Testis (tissue), 3 donors: Measurements from ENCODE around the gene SLC25A25. TPM values are rescaled to one million over a fixed set of nuclear protein-coding genes. Genes with fewer than 3 reads are reported as not detected.

ENCODE experiments used
- DNase-seq: peaks from one replicate; pipeline ENCODE4 v3.0.0-alpha.2; 2019
- H3K27ac ChIP-seq, 2 donors: fragments of 200-600 bp; sonication (generic); one replicate each; pipeline ENCODE4 v1.5.1; 2019
- H3K27me3 ChIP-seq: fragments of 200-600 bp; sonication (generic); one replicate; pipeline ENCODE4 v1.5.1; 2019
- H3K36me3 ChIP-seq: fragments of 200-600 bp; sonication (generic); one replicate; pipeline ENCODE4 v1.5.1; 2017; ENCODE audit warnings: low read depth; ENCODE audit errors: missing control alignments
- H3K4me1 ChIP-seq: fragments of 200-600 bp; sonication (generic); one replicate; pipeline ENCODE4 v1.5.1; 2019
- H3K4me3 ChIP-seq, 2 donors: fragments of 200-600 bp; sonication (generic); one replicate each; pipeline ENCODE4 v1.5.1; 2017 to 2019
- H3K9me3 ChIP-seq: fragments of 200-600 bp; sonication (generic); one replicate; pipeline ENCODE4 v1.5.1; 2017
- POLR2A ChIP-seq: fragments of 450-650 bp; IDR thresholded peaks from one replicate; pipeline ENCODE4 v1.6.1; 2017; ENCODE audit warnings: antibody characterized with exemption, mild to moderate bottlenecking, moderate library complexity
- WGBS, 2 donors: methylation state at CpG; one replicate each; pipeline ENCODE4 v1.1.5; 2018; 5-methylcytosine and 5-hydroxymethylcytosine counted together
- intact Hi-C: fragments of 100-400 bp; cut with DNase I; formaldehyde crosslinking; loops from one replicate; pipeline ENCODE4 v1.15.1; 2023; ENCODE audit warnings: low total_unique reads
- polyA plus RNA-seq: library from polyadenylated mRNA; stranded (reverse); fragments of 350-450 nt; fragmentation: Illumina TruSeq; extraction: RNeasy Lipid Tissue Mini Kit (QIAGEN cat#74804); gene quantifications from one replicate; pipeline ENCODE4 v1.2.3, GENCODE V29; 2014; ENCODE audit warnings: low read depth, low replicate concordance; ENCODE audit not compliant: insufficient read depth
- total RNA-seq, 2 donors: library from RNA; depleted of rRNA; stranded (reverse); fragments of >200 nt; gene quantifications; one replicate each; pipeline ENCODE4 v1.2.3, GENCODE V29; 2016
- TF ChIP-seq, protein P1 (sequence below), 3 experiments: fragments of 450-650 bp in 2 of 3; fragments of 200-600 bp in 1 of 3; sonication (generic) in 1 of 3; IDR thresholded peaks; one replicate each; pipeline ENCODE4 v1.5.1; 2016 to 2019; ENCODE audit warnings: antibody characterized with exemption in 3 of 3, mild to moderate bottlenecking in 2 of 3, moderate library complexity in 1 of 3

The SLC25A25 gene
- total and polyA plus RNA-seq, 3 donors from 2014 or later: 15.0 to 21.1 (median 19.1) TPM

DNA sequence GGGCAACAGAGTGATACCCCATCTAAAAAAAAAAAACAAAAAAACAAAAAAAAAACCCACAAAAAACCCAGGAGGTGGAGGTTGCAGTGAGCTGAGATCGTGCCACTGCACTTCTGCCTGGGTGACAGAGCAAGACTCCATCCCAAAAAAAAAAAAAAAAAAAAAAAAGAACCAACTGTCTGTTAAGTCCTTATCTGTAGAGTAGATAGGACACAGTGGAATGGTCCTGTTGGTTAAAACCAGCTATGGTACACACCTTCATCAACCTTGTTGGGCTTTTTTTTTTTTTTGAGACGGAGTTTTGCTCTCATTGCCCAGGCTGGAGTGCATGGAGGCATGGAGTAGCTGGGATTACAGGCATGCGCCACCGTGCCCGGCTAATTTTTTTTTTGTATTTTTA, 12.2 kb downstream of the SLC25A25 start:
- Histone ChIP-seq H3K27ac (no peak overlapping the region), H3K4me1 (peaks cover 37% of the 10 kb centered on the region), H3K9me3 (no peaks in the 10 kb centered on the region), H3K4me3 (no peak overlapping the region), H3K36me3 (no peaks in the 10 kb centered on the region), H3K27me3 (no peaks in the 10 kb centered on the region)
- 92 to 95% methylated on average over 5 of the region's 5 CpGs for WGBS, 2 donors
- no peak for TF ChIP-seq POLR2A
- TF ChIP-seq, protein P1, sequence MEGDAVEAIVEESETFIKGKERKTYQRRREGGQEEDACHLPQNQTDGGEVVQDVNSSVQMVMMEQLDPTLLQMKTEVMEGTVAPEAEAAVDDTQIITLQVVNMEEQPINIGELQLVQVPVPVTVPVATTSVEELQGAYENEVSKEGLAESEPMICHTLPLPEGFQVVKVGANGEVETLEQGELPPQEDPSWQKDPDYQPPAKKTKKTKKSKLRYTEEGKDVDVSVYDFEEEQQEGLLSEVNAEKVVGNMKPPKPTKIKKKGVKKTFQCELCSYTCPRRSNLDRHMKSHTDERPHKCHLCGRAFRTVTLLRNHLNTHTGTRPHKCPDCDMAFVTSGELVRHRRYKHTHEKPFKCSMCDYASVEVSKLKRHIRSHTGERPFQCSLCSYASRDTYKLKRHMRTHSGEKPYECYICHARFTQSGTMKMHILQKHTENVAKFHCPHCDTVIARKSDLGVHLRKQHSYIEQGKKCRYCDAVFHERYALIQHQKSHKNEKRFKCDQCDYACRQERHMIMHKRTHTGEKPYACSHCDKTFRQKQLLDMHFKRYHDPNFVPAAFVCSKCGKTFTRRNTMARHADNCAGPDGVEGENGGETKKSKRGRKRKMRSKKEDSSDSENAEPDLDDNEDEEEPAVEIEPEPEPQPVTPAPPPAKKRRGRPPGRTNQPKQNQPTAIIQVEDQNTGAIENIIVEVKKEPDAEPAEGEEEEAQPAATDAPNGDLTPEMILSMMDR (IDR thresholded peaks at IDR 0.05): no peak
- intact Hi-C loops: no loop called here
- DNase-seq: no peak

DNA sequence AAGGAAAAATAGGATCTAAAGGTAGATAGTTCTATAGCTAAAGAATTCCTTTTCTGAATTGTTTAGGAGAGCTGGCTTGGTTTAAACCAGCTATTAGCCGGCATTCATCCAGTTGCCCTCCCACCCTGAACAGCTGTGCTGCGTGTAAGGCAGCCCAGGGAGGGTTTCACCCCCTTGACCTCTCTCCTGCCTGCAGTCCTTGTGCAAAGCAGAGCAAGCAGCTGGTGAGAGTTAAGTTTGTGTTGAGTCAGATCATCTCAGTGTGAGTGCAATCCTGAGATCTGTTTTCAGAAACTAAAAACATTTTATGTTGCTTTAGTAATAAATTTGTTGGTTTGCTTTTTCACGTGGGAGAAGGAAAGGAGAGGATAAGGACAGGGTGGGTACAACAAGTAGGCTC, 13.0 kb downstream of the SLC25A25 start:
- Histone ChIP-seq H3K4me3 (no peak overlapping the region), H3K36me3 (no peaks in the 10 kb centered on the region), H3K27me3 (no peaks in the 10 kb centered on the region), H3K4me1 (peaks cover 37% of the 10 kb centered on the region), H3K27ac (peak overlapping the region; percentile 31 to 40), H3K9me3 (no peaks in the 10 kb centered on the region)
- WGBS, 2 donors: 25 to 51% methylated on average over 3 of the region's 3 CpGs
- DNase-seq: peak; percentile 74
- intact Hi-C loops: no loop called here
- TF ChIP-seq, protein P1 (IDR thresholded peaks at IDR 0.05): no peak
- no peak for TF ChIP-seq POLR2A

DNA sequence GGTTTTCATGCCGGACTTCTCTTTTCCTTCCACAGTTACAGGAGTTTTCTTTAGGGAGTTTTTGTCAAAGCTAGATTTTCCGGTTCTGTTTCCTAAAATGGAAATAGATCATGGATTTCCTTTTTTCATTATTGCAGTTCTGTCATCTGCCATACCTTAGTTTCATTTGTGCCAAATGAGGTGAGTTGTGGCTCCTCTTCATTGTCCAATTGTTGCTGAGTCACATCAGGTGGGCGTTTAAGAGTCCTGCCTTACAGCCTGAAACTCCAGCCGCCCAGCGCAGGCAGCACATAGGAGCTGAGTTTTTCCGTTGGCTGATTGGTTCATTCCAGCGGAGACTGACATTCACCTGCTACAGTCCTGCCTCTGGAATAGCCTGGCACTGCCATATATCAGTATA, 14.1 kb downstream of the SLC25A25 start:
- Histone ChIP-seq H3K36me3 (no peaks in the 10 kb centered on the region), H3K9me3 (no peaks in the 10 kb centered on the region), H3K4me3 (no peak overlapping the region), H3K27me3 (no peaks in the 10 kb centered on the region), H3K27ac (peak overlapping the region; percentile 1 to 40), H3K4me1 (peaks cover 37% of the 10 kb centered on the region)
- TF ChIP-seq, protein P1 (IDR thresholded peaks at IDR 0.05): no peak
- no peak for TF ChIP-seq POLR2A
- WGBS, 2 donors: 41 to 42% methylated on average over 7 of the region's 7 CpGs
- intact Hi-C loops: no loop called here
- no peak for DNase-seq

DNA sequence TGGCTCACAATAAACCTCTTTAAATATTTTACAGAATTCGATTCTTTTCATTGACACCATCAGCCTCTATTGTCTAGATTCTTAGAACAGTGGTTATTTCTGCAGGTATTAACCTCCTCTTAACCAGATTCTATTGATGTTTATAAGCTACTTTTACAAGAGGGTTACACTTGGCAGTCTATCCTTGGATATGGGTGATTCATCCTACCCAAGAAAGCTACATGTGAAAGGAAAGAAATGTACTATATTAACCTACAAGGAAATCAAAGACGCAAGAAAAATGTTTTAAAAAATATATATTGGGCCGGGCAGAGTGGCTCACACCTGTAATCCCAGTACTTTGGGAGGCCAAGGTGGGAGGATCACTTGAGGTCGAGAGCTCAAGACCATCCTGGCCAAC, 16.7 kb downstream of the SLC25A25 start:
- TF ChIP-seq POLR2A: no peak
- TF ChIP-seq, protein P1 (IDR thresholded peaks at IDR 0.05): no peak
- WGBS, 2 donors: 86% methylated on average over 4 of the region's 4 CpGs
- Histone ChIP-seq H3K9me3 (no peaks in the 10 kb centered on the region), H3K27ac (no peak overlapping the region), H3K4me1 (peaks cover 30% of the 10 kb centered on the region), H3K4me3 (no peak overlapping the region), H3K36me3 (no peaks in the 10 kb centered on the region), H3K27me3 (no peaks in the 10 kb centered on the region)
- DNase-seq: no peak
- intact Hi-C loops: no loop called here

DNA sequence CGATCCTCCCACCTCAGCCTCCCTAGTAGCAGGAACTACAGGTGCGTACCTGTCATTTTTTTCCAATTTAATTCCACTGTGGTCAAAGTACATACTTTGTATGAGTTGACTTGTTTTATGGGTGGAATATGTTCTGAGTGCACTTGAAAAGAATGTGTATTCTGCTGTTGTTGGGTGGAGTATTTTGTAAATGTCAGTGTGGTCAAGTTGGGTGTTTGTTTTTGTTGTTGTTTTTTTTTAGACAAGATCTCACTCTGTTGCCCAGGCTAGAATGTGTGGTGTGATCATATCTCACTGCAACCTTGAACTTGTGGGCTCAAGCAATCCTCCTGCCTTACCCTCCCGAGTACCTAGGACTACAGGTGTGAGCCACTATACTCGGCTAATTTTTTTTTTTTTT, 17.9 kb downstream of the SLC25A25 start:
- Histone ChIP-seq H3K27ac (no peak overlapping the region), H3K4me1 (peaks cover 27% of the 10 kb centered on the region), H3K36me3 (no peaks in the 10 kb centered on the region), H3K4me3 (no peak overlapping the region), H3K27me3 (no peaks in the 10 kb centered on the region), H3K9me3 (no peaks in the 10 kb centered on the region)
- intact Hi-C loops: no loop called here
- 83 to 96% methylated on average over 4 of the region's 4 CpGs for WGBS, 2 donors
- TF ChIP-seq POLR2A: no peak
- TF ChIP-seq, protein P1 (IDR thresholded peaks at IDR 0.05): no peak
- DNase-seq: no peak
